ENCODE results near the gene SCP2D1. TPM values are rescaled to one million over a fixed set of nuclear protein-coding genes. Genes with fewer than 3 reads are reported as not detected.

Gene SCP2D1
- total and polyA plus RNA-seq, 9 of the 15 experiments (the other 6 are each of a cell fraction or from before 2014, with no cell fraction given): not detected

DNA sequence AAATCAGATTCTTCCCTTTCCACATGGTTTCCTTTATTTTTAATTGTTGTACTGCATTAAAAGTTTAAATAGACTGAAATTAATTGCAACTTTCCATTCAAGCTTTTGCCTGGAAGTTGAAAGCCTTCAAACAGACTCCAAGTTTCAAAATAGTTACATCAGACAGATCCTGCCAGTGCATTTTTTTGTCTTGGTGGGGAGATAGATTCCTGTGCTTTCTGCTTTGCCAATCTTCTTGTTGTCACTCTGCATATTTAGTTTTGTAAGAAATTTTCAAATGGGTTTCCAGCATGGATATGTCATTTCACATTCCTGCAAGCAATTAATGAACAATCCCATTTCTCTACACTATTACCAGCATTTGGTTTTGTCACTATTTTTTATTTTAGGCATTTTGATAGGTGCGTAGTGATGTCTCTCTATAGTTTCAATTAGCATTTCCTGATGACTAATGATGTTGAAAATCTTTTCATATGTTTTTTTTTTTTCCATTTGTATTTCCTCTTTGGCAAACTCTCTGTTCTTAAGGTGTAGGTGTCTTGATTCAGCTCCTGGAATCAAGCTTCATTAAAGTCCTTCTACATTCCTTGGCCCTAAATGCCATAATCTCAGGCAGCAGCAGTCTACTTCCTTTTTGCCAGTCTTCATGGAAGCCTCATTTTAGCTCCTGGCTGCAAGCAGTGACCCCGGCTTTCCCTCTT is 40.5 kb downstream of the SCP2D1 start:
- in situ Hi-C loops (cut with MboI): no loop called here
- Histone ChIP-seq H3K4me1 (replicated peaks in 1 of 2; ENCODE audit: control insufficient read depth in 2 of 2, insufficient read depth in 2 of 2, low read length in 2 of 2) (no peaks in the 10 kb centered on the region), H3K36me3 (ENCODE audit: control insufficient read depth, insufficient read depth, low read length) (no peaks in the 10 kb centered on the region), H3K9ac (ENCODE audit: insufficient read depth in 1 of 2, low read depth in 2 of 2, low read length in 2 of 2) (no peak overlapping the region), H3K9me3 (replicated peaks; ENCODE audit: control insufficient read depth, insufficient read depth, low read depth, low read length) (no peaks in the 10 kb centered on the region), H3K27ac (ENCODE audit: extremely low read depth, low read depth, low read length) (no peak overlapping the region), H3K4me3 (no peak overlapping the region), H3K79me2 (ENCODE audit: control insufficient read depth, insufficient read depth, low read length) (no peaks in the 10 kb centered on the region), H3K27me3 (ENCODE audit: control insufficient read depth in 2 of 2, insufficient read depth in 2 of 2, low read length in 2 of 2) (no peaks in the 10 kb centered on the region), H3K9me1 (ENCODE audit: control insufficient read depth, insufficient read depth, low read length) (no peaks in the 10 kb centered on the region), H2AFZ (ENCODE audit: low read depth, low read length) (no peak overlapping the region), H4K20me1 (replicated peaks; ENCODE audit: control insufficient read depth, insufficient read depth, low read length) (no peaks in the 10 kb centered on the region), H3K4me2 (ENCODE audit: insufficient read depth, low read length) (no peak overlapping the region)
- intact Hi-C loops (cut with micrococcal nuclease): no loop called here
- WGBS (ENCODE audit: insufficient coverage, low coverage, missing lambda C conversion rate): 0% methylated on average over 2 of the region's 2 CpGs
- ATAC-seq (no peak), DNase-seq (ENCODE audit: extremely low read depth in 1 of 4, low spot score in 3 of 4) (no peak), FAIRE-seq (no peak)
- ChIA-PET CTCF (ENCODE audit: low intra/inter-chr PET ratio) (no interaction called here), POLR2A (interaction anchor here (0.6 kb wide), 1 partner anchor 28 kb away, joined by 3 read pairs; no protein-coding TSS in a partner anchor)
- TF ChIP-seq ZBTB8A (IDR thresholded peaks at IDR 0.05; ENCODE audit: partially characterized antibody) (no peak), TRIM24 (IDR thresholded peaks at IDR 0.05) (no peak), JUN (IDR thresholded peaks at IDR 0.05; ENCODE audit: borderline replicate concordance, low read depth, low read length) (no peak), JUN (CRISPR knock-in tag; IDR thresholded peaks at IDR 0.05; ENCODE audit: borderline replicate concordance) (no peak), PTBP1 (IDR thresholded peaks at IDR 0.05; ENCODE audit: low read depth, low read length) (no peak), SMC3 (conservative IDR thresholded peaks at IDR 0.05; ENCODE audit: insufficient read depth, low read depth, low read length) (no peak), FIP1L1 (IDR thresholded peaks at IDR 0.05; ENCODE audit: low read depth, low read length, poor library complexity, severe bottlenecking) (no peak), ZEB2 (IDR thresholded peaks at IDR 0.05) (no peak), ZNF57 (CRISPR knock-in tag; IDR thresholded peaks at IDR 0.05) (no peak), HOXB6 (CRISPR knock-in tag; IDR thresholded peaks at IDR 0.05; ENCODE audit: borderline replicate concordance) (no peak), GABPB1 (CRISPR knock-in tag; IDR thresholded peaks at IDR 0.05) (no peak), SIRT6 (IDR thresholded peaks at IDR 0.05; ENCODE audit: low read depth, low read length) (no peak), NEUROD1 (IDR thresholded peaks at IDR 0.05; ENCODE audit: borderline replicate concordance, low read depth, low read length, partially characterized antibody) (no peak)
- TF ChIP-seq, protein P1, sequence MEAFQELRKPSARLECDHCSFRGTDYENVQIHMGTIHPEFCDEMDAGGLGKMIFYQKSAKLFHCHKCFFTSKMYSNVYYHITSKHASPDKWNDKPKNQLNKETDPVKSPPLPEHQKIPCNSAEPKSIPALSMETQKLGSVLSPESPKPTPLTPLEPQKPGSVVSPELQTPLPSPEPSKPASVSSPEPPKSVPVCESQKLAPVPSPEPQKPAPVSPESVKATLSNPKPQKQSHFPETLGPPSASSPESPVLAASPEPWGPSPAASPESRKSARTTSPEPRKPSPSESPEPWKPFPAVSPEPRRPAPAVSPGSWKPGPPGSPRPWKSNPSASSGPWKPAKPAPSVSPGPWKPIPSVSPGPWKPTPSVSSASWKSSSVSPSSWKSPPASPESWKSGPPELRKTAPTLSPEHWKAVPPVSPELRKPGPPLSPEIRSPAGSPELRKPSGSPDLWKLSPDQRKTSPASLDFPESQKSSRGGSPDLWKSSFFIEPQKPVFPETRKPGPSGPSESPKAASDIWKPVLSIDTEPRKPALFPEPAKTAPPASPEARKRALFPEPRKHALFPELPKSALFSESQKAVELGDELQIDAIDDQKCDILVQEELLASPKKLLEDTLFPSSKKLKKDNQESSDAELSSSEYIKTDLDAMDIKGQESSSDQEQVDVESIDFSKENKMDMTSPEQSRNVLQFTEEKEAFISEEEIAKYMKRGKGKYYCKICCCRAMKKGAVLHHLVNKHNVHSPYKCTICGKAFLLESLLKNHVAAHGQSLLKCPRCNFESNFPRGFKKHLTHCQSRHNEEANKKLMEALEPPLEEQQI (IDR thresholded peaks at IDR 0.05): no peak
- TF ChIP-seq, protein P2, sequence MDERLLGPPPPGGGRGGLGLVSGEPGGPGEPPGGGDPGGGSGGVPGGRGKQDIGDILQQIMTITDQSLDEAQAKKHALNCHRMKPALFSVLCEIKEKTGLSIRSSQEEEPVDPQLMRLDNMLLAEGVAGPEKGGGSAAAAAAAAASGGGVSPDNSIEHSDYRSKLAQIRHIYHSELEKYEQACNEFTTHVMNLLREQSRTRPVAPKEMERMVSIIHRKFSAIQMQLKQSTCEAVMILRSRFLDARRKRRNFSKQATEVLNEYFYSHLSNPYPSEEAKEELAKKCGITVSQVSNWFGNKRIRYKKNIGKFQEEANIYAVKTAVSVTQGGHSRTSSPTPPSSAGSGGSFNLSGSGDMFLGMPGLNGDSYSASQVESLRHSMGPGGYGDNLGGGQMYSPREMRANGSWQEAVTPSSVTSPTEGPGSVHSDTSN (CRISPR knock-in tag; IDR thresholded peaks at IDR 0.05; ENCODE audit: low read depth): no peak
- TF ChIP-seq, protein P2 (tag; conservative IDR thresholded peaks at IDR 0.05; ENCODE audit: low read depth): no peak
- no TSS peak for BruUV-seq (replicated peaks)

Measured in K562 (cell line).